ENCODE measurements around the gene RPS6KA3. TPM values are rescaled to one million over a fixed set of nuclear protein-coding genes. Genes with fewer than 3 reads are reported as not detected.

Gene RPS6KA3
- total and polyA plus RNA-seq, 2 of the 8 experiments (the other 6 are each of a cell fraction or from before 2014, with no cell fraction given) = 7.1 to 13.0 TPM

DNA sequence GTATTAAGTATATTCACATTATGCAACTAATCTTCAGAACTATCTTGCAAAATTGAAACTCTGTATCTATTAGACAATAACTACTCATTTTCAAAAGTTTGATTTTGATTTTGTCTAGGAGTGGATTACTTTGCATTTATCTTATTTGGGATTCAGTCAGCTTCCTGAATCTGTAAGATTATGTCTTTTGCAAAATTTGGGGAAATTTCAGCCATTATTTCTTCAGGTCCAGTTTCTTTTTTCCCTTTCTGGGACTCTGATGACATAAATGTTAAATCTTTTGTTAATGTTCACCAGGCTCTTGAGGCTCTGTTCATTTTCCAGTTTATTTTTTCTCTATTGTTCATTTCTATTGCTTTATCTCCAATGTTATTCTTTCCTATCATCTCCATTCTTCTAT lies 15.0 kb downstream of the RPS6KA3 start:
- no peaks in the 10 kb centered on the region; a peak in 1 of 4 replicates for H3K79me2 ChIP-seq (ENCODE audit: control insufficient read depth in 1 of 2, insufficient read depth in 2 of 2, low read length in 2 of 2)
- H3K4me1 ChIP-seq (replicated peaks in 1 of 4; ENCODE audit: control insufficient read depth in 3 of 4, insufficient read depth in 4 of 4, low read length in 3 of 4) = no peaks in the 10 kb centered on the region
- no peak overlapping the region for H3K14ac ChIP-seq (ENCODE audit: insufficient read length)
- H3K4me3 ChIP-seq (ENCODE audit: extremely low read depth in 1 of 4, insufficient read depth in 2 of 4, low read depth in 3 of 4, low read length in 4 of 4) = no peak overlapping the region
- no peak overlapping the region for H2BK15ac ChIP-seq (ENCODE audit: low read length)
- FAIRE-seq (no peak), DNase-seq (ENCODE audit: low read depth in 1 of 2, low spot score in 2 of 2) (no peak)
- no peak overlapping the region for H3K18ac ChIP-seq (ENCODE audit: extremely low read depth, low read length)
- no peaks in the 10 kb centered on the region for H3K27me3 ChIP-seq (replicated peaks in 1 of 4; ENCODE audit: control insufficient read depth in 3 of 4, extremely low read depth in 1 of 4, insufficient read depth in 3 of 4, low read length in 3 of 4)
- TF ChIP-seq HDAC2 (IDR thresholded peaks at IDR 0.05; ENCODE audit: borderline replicate concordance in 1 of 2, low read depth in 2 of 2, low read length in 2 of 2) = no peak
- TF ChIP-seq CEBPB (IDR thresholded peaks at IDR 0.05; ENCODE audit: low read depth, low read length) = no peak
- TF ChIP-seq EZH2 (IDR thresholded peaks at IDR 0.05; ENCODE audit: low read depth, low read length, severe bottlenecking) = no peak
- TF ChIP-seq SIRT6 (IDR thresholded peaks at IDR 0.05; ENCODE audit: low read length) = no peak
- no peak for TF ChIP-seq BACH1 (IDR thresholded peaks at IDR 0.05; ENCODE audit: low read length)
- no peak for TF ChIP-seq CREB1 (IDR thresholded peaks at IDR 0.05)
- H3K56ac ChIP-seq (replicated peaks; ENCODE audit: insufficient read length, low read depth, low read length) = no peak overlapping the region
- H3K79me1 ChIP-seq (ENCODE audit: low read depth, low read length) = no peaks in the 10 kb centered on the region
- no peak overlapping the region for H3K23ac ChIP-seq (ENCODE audit: insufficient read length)
- H2BK120ac ChIP-seq (replicated peaks; ENCODE audit: low read depth, low read length) = no peak overlapping the region
- no peak overlapping the region for H3K9ac ChIP-seq (replicated peaks in 1 of 4; ENCODE audit: extremely low read depth in 1 of 4, low read depth in 3 of 4, low read length in 3 of 4)
- no peak overlapping the region for H2BK5ac ChIP-seq (ENCODE audit: low read depth, low read length)
- no peak overlapping the region for H2BK20ac ChIP-seq (ENCODE audit: low read length)
- H2BK12ac ChIP-seq (ENCODE audit: low read depth, low read length) = no peak overlapping the region
- H3K9me3 ChIP-seq (ENCODE audit: insufficient read depth in 2 of 2, low read depth in 1 of 2, low read length in 1 of 2) = no peaks in the 10 kb centered on the region
- H3K23me2 ChIP-seq (ENCODE audit: low read depth, low read length) = no peaks in the 10 kb centered on the region
- H4K91ac ChIP-seq (replicated peaks; ENCODE audit: insufficient read length, low read length) = no peak overlapping the region
- ChIA-PET POLR2A (ENCODE audit: partially characterized antibody) (no interaction called here), CTCF (ENCODE audit: partially characterized antibody) (no interaction called here)
- H2AFZ ChIP-seq (ENCODE audit: low read length) = no peak overlapping the region
- H3K4me2 ChIP-seq (ENCODE audit: insufficient read depth in 1 of 2, low read depth in 2 of 2, low read length in 2 of 2) = no peak overlapping the region
- no peak overlapping the region for H3K27ac ChIP-seq (ENCODE audit: low read depth, low read length)
- H2AK5ac ChIP-seq (ENCODE audit: low read depth, low read length) = no peak overlapping the region
- H3K36me3 ChIP-seq (ENCODE audit: control insufficient read depth in 2 of 4, insufficient read depth in 4 of 4, low read length in 3 of 4) = no peaks in the 10 kb centered on the region
- no peak overlapping the region for H4K8ac ChIP-seq (ENCODE audit: extremely low read depth, insufficient read depth, low read length)
- peaks cover 0 to 2% of the 10 kb centered on the region in 2 experiments for H4K20me1 ChIP-seq (replicated peaks in 1 of 2; ENCODE audit: control insufficient read depth in 1 of 2, insufficient read depth in 2 of 2, low read length in 2 of 2)
- no peak overlapping the region for H3K4ac ChIP-seq (replicated peaks; ENCODE audit: insufficient read length, low read depth, low read length)
- H4K5ac ChIP-seq (ENCODE audit: insufficient read length, low read depth, low read length) = no peak overlapping the region
